HG03442 (cell line): ENCODE measurements around the gene WWC2.
"Not testable (repeated sequence)": the region's sequence is repeated elsewhere in the genome, so short reads cannot be mapped to it uniquely, and the experiment has no call there.

Experiments used
- ATAC-seq: cut with Tn5 transposase; IDR thresholded peaks from one replicate; pipeline ENCODE4 v1.9.1; 2021; ENCODE audit warnings: mild to moderate bottlenecking, moderate library complexity; ENCODE audit not compliant: unreplicated experiment

Gene WWC2

DNA sequence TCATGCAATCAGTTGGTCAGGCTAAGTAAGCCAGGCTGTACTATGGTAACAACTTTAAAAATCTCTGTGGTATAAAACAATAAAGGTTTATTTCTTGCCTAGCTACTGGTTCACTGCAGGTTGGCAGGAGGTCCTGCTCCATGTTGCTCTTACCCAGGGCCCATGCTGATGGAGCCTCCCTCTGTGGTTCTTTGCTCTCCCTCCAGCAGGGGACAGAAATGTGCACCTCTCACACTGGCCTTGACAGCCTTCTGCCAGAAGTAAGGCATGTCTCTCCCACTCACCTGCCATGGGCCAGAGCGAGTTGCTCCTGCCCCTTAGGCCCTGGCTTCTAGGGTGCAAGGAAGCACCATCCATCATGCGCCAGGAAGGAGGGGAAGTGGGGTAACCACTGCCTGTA is 189.9 kb downstream of the WWC2 start:
- no peak for ATAC-seq

DNA sequence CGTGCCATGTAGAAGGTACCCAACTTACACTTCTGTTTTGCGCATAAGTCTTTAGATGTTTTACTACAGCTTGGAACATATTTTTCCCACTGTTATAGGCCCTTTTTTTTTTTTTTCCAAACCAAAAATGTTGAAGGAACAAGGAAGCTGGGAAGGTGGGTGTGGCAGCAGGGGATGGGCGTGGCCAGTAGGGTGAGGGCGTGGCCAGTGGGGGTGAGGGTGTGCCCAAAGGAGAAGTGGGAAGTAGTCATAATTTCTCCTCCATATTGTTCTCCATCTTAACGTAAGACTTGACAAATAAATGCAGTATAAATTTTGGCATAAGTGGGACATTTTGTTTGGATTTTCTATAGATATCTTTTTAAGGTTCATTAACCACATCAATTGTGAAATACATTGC is 190.6 kb downstream of the WWC2 start:
- ATAC-seq = no peak

DNA sequence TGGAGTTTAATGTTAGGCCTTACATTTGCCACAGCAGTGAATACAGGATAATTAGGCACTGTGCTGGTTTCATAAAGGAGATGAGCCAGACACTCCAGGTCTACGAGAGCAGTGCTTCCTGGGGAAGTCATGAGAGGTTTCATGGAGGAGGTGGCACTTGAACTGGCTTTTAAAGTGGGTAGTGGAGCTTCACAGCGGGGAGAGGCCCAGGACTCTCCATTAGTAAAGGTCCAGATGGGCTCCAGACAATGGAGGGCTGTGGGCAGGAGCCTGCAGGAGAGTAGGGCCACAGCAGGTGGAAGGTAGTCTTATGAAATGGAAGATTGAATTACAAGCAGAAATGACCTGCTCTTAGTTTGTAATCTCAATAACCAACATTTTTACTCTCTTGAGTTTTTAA is 192.0 kb downstream of the WWC2 start:
- ATAC-seq = no peak

DNA sequence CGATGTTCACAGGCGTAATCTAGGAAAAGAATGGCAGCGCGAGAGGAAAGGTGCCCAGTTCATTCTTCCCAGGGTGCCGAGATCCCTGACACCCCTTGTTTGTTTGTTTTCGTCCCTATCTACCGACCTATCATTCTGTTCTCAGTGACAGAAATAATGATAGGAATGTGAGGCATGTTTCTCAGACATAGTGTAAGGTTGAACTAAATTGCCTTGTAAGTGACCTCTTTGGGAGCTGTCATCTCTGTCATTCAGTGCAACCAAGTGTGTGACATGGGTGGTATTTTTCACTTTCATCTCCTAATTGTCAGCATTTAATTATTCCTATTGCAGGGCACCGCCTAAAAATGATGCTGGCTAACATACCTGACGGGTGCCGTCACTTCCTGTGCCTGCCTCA is 196.7 kb downstream of the WWC2 start:
- ATAC-seq = no peak

DNA sequence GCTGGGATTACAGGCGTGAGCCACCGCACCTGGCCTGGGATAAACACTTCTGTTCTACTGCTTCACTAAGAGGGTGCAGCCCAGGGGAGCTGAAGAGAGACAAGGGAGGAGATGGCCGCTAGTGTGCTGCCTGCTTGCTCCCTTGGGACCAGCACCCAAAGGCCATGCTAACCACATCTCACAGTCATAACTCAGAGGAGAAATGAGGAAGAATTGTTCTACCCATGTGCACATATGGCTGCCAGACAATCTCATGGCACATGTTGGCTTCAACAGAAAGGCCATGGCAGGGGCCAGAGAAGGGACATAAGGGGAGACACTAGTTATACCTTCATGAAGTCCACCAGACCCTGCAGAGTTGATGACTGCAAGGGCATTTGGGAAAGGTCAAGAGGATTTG is 198.6 kb downstream of the WWC2 start:
- ATAC-seq = peak; percentile 92

DNA sequence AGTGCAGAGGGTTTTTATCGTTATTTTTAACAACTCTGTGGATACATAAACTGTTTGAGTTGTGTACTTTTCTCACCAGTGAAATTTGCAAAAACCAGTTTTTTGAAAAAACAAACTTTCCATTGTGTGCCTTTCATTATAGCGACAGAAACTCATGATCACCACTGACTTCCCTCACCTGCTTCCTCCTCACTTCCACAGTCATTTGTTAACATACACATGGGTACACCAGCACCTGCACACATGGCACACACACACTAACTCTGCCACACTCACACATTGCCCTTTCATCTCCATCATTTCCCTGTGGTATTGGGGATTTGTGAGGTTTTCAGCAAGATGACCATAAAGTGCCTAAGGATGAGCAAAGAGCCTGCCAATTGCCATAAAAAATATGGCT is 200.4 kb downstream of the WWC2 start:
- no peak for ATAC-seq

DNA sequence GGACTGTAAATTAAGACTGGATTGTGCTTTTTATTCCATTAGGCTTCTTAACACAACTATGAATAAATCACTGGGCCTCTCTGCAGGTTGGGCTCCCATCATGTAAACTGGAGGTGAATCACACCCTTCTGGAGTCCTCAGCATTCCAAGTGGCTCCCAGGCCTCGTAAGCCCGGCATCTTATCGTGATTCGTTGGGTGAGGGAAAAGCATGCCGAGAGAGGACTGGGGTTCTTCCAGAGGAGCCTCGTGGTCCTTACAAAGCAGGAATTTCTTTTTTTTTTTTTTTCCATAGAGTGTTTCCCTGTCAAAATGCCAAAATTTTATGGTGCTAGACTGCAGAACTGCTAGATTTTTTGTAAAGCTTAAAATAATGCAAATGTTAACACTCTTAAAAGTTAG is 201.0 kb downstream of the WWC2 start:
- ATAC-seq = no peak

DNA sequence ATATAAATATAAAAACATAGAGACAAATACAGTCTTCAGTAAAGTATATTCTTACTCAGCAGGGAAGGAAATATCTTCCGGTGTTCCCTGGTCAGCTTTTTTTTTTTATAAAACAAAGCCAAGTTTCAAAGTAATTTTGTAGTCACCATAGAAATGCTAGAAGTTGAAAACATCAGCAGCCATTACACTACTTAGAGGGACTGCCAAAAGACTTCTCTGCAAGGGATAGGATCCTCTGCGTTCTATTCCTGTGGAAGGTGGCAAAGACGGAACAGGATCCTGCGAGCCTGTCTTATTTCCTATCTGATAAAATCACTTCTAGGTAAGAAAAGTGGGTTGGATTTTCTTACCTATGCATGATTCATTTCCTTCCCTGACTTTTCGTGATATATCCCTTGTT is 201.6 kb downstream of the WWC2 start:
- ATAC-seq = no peak

DNA sequence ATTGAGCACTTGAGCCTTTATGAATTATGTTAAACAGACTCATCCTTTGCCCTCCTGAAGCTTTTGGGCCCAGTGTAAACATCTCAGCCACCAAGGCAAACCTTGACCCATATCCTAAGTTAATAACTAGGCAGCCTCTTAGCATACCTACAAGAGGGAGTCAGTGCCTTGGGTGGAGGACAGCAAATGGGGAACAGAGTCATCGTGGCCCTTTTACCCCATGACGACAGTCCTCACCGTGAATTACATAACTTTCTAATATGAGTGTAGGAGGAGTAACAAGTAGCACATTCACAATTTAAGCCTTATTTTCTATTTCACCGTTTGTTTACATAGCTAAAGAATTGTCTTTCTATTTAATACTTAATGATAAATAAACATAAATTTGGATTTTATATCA is 204.2 kb downstream of the WWC2 start:
- no peak for ATAC-seq

DNA sequence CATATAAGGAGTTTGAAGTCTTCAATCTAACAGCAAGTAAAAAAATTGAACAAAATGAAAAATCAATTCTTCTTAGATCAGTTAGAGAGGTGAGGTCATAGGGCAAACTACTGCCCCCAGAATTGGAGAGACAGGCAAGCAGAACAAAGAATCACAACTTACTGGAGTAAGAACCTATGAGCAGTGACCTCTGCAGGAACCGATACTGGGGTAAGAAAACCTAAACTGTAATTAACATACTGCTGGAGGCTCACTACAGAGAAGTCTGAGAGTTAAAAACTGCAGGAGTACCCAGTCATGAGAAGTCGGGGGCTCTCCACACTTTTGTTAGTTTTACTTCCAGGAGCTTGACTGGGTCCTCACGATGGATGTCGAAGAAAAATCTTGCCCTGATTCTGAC is 205.0 kb downstream of the WWC2 start:
- ATAC-seq = peak; percentile 78

DNA sequence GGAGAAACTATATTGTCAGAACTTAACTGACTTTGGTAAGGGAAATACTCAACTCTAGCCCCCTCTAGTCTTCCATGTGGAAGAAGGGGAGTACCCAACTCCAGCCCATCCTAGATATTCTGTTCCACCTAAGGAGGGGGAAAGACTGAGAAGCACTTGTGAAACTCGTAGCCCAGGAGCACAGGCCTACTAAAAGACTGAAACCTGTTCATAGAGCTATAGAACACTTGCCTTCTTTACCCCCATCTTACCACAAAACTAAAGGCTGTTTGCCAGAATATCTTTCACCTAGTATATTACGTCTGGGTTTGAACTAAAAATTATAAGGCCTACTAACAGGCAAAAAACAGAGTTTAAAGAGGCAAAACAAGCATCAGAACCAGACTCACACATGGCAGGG is 205.5 kb downstream of the WWC2 start:
- no peak for ATAC-seq

DNA sequence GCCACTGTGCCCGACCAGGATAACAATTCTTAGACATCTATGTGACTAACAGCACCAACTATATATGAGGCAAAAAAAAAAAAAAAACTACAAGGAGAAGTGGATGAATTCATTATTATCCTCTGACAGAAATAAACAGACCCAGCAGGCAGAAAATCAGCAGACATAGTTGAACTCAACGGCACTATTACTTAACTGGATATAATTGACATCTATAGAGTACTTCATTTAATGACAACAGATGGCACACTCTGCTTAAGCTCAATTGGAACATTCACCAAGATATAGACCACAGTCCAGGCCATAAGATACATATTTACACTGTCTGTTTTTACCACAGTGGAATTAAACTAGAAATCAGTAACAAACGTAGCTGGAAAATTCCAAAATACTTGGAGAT is 207.8 kb downstream of the WWC2 start:
- ATAC-seq = no peak

DNA sequence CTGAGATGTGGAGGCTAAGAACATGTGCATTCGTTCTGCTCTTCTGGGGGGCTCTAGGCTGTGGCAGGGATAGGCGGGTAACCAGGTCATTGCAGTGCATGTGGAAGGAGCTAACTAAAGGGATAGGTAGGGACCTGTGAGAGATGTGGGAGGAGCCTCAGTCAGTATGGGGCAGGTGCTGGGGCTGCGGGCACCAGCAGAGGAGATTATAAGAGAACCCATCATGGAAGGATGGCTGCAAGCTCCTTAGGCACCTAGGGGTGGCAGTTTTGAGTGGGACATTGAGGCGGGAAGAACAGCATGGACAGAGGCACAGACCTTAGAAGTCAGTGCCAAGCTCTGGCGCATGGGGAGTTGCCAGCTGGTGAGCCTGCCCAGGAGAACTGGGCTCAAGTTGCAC is 213.8 kb downstream of the WWC2 start:
- ATAC-seq = no peak

DNA sequence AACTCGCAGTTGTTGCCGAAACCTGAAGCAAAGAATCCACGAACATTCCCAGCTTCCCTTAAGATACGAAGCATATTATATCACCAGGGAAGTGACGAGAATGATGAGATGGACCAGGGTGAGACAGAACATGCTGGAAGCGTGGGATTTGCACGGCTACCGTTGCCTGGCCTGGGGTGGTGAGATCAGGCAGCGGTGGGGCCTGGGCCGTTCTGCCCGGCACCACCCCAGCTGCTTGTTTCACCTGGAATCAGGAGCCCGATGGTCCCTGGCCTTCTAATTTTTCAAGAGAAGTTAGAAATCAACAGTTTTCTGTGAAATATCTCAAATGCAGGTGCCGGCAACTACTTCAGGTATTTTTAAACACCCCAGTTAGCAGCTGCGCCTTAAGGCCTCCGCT is 215.3 kb downstream of the WWC2 start:
- no peak for ATAC-seq

DNA sequence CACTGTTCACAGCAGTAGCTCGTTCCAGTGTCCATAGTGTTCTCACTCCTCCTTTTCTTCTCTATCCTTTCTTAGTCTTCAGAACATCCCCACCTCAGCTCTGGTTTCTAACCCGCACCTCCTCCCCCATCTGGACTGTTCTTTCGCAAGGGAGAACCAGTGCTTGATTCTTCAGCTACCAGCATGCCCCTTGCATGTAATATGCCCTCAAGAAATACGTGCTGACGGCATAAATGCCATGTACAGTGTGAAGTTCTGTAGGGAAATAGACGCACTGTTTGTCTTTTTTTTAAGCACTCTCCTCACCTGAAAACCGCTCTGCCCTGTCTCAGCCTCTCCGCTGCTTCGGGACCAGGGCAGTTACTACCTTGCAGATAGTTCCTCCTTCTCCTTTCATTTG is 215.7 kb downstream of the WWC2 start:
- no peak for ATAC-seq

DNA sequence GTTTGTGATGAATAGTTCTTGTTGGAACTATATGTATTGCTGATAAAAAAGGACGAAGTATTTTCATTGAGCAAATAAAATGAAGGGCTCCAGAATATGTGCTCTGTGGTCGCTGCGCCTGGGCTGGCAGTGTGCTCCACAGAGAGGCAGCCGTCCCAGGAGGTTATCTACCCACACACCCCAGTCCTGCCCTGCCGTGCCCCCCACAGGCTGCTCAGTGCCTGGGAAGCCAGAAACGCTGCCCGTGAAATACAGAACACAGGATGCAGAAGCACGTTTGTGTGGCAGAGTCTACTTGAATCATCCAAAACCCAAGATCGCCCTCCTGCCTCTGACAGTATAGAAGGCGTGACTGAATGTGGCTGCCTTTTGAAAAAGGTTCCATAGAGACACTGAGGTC is 219.6 kb downstream of the WWC2 start:
- no peak for ATAC-seq

DNA sequence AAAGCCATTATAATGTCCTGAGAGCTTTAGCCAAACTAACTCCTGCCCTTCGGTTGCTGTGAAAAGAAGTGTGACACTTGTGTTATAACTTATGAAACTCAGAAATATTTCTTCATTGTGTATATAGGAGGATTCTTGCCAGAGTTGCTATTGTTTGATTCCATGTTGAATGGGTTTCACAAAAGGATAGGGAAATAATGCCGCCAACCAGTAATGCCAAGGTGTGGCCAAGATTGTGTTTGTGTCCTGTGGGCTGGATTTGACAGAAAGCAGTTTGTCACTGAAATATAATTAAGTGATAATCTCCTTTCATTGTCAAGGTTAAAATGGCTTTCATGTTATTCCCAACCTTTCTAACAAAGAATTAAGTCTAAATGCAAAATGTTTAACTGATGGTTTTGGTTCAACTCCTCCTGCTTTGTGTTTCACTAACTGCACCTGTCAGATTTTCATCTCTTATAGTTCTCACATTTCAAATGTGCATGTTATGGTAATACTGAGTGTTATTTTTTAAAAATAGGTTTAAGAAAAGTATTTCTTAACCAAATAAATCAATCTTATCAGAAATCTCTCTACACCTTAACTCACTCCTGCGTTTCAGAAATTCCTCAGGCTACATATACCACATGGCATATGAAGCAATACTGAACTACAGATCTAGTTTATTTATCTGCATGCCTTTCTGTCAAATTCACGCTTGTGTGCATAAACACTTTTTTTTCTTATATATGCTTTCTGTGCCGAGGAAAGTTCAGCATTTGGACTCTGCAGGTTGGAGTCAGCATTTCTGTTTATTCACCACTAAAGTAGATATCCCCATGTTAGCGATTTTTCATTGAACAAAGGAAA is 221.4 kb downstream of the WWC2 start, which contains the start of gene CLDN22:
CLDN22 (minus strand) TSS at position 66 of the 849 bp plus-strand sequence; CDS start at position 8, 58 bp downstream.
- ATAC-seq = no peak

DNA sequence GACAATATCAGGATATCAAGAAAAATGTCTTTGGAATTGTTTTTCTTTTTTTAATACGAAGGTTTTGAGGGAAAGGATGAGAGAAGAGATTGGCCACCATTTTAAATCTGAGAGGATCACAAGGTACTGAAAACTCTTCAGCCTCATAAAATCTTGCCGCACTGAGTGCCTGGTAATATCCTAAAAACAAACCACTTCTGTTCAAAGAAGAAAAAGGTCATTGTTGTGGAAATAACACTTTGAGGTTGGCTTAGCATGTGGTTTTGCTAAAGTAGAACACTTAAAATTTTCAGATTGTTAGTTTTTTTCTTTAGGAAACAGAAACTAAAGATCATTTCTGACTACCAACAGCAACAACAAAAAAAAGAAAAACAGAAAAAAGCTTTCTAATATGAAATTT is 222.0 kb downstream of the WWC2 start:
- no peak for ATAC-seq

DNA sequence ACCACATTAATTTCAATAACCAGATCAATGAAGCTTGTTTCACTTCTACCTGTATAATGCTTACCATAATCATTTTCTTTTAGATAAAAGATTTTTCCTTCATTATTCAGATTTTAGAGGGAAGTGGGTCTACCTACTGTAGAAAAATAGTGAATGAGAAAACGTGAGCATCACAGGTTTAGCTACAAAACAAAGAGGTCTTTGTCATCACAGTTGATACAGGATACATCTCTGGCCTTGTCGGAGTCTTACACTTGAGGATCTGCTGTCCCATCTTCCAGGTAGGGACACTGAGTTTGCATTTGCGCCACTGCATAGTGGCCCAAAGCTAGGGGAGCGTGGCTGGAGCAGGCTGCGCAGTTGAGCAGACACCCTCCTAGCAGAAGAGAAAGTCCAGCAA is 222.5 kb downstream of the WWC2 start:
- no peak for ATAC-seq

DNA sequence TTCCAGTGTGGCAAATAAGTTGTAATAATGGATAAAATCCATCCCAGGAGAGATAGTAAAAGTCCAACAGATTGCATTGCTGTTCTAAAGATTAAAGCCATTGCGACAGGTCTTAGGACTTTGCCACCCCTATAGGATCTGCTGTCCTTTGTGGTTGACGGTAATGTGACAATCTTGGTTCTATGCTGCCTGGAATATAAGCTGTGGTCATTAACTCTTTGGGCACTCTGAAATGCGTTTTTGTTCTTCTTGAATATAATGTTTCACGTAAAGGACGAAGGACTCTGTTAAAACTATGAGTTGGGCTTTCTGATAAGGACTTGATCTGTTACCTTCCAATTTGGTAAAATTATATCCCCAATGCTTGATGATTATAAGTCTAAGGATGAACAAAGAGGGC is 223.3 kb downstream of the WWC2 start, which contains the start of gene CLDN24:
CLDN24 (minus strand) TSS at position 101 of the 400 bp plus-strand sequence; CDS start at position 101, 0 bp downstream.
- no peak for ATAC-seq

DNA sequence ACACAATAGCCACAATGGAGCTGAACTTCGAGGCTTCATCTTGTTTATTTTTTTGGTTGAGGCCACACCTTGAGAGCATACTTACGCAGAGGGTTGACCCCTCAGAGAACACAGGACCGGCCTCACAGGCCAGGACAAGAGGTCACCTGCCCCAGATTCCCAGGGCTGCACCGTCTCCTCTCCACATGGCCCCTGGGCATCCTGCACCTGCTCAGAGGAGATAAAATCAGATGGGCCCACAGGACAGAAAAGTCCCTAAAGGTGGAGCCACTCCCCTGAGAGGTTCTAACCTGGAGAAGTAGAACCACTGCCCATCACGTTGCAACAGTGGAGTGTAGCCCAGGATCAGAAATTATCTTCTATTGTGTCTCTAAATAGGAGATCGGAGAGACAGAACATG is 224.2 kb downstream of the WWC2 start:
- ATAC-seq = no peak

DNA sequence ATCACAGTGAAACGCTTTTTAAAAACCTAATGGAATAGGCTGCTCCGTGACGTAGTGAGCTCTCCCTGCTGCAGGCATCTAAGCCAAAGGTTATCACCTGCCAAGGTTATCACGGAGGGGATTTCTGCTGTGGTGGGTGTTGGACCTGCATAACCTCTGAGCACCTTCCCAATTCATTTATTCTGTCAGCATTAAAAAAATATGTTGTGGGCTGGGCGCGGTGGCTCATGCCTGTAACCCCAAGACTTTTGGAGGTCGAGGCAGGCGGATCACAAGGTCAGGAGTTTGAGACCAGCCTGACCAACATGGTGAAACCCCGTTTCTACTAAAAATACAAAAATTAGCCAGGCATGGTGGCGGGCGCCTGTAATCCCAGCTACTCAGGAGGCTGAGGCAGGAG is 225.0 kb downstream of the WWC2 start:
- ATAC-seq = not testable (repeated sequence)

DNA sequence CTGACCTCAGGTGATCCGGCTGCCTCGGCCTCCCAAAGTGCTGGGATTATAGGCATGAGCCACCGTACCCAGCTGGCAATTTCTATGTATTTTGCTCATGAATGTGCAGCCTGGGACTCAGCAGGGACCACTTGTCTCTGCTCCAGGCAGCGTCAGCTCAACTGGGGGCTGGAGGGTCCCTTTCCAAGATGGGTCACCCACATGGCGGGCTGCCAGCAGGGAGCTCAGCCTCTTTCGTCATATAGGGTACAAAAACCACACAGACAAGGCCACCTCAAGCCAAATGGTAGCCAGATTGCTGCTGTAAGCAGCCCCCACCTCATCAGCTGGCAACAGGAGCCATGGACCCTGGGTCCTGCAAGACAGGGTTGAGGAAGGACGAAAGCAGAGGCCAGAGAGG is 225.6 kb downstream of the WWC2 start:
- ATAC-seq = no peak
